ENCODE data around the gene MRGPRG.

The MRGPRG gene

DNA sequence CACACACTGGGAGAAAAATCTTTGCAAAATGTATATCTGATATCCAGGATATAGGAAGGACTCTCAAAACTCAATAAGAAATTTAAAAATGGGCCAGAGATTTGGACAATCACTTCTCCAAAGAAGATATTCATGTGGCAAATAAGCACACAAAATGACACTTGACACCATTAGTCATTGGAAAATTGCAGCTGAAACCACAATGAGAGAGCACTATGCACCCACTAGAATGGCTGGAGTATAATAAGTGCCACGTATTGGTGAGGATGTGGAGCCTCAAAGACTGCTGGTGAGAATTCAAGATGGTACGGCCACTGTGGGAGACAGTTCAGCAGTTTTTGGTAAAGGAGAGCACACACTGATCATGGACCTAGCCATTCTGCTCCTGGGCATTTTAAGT lies 40.7 kb downstream of the MRGPRG start:
- Histone ChIP-seq H3K36me3 (ENCODE audit: insufficient read depth, low read length) (no peaks in the 10 kb centered on the region), H3K4me3 (ENCODE audit: low read depth, low read length, poor library complexity, severe bottlenecking) (no peak overlapping the region), H3K9me2 (ENCODE audit: low read depth, low read length) (no peaks in the 10 kb centered on the region), H3K4me2 (ENCODE audit: low read length) (no peak overlapping the region), H4K20me1 (ENCODE audit: insufficient read depth, low read length) (no peaks in the 10 kb centered on the region), H3K9ac (ENCODE audit: low read length) (no peak overlapping the region), H2AFZ (ENCODE audit: low read length) (no peak overlapping the region), H3K79me2 (ENCODE audit: insufficient read depth, low read length) (no peaks in the 10 kb centered on the region), H3K4me1 (ENCODE audit: insufficient read depth, low read length, severe bottlenecking) (no peaks in the 10 kb centered on the region), H3K27ac (ENCODE audit: low read depth, low read length, poor library complexity, severe bottlenecking) (no peak overlapping the region), H3K27me3 (ENCODE audit: insufficient read depth, low read length) (no peaks in the 10 kb centered on the region; the same call in 1 of the 2 replicates), H3K9me3 (ENCODE audit: low read length) (peaks cover 8% of the 10 kb centered on the region; the same call in 1 of the 2 replicates), H3F3A (ENCODE audit: insufficient read depth, low read length) (no peaks in the 10 kb centered on the region)
- TF ChIP-seq, protein P1, sequence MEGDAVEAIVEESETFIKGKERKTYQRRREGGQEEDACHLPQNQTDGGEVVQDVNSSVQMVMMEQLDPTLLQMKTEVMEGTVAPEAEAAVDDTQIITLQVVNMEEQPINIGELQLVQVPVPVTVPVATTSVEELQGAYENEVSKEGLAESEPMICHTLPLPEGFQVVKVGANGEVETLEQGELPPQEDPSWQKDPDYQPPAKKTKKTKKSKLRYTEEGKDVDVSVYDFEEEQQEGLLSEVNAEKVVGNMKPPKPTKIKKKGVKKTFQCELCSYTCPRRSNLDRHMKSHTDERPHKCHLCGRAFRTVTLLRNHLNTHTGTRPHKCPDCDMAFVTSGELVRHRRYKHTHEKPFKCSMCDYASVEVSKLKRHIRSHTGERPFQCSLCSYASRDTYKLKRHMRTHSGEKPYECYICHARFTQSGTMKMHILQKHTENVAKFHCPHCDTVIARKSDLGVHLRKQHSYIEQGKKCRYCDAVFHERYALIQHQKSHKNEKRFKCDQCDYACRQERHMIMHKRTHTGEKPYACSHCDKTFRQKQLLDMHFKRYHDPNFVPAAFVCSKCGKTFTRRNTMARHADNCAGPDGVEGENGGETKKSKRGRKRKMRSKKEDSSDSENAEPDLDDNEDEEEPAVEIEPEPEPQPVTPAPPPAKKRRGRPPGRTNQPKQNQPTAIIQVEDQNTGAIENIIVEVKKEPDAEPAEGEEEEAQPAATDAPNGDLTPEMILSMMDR (IDR thresholded peaks at IDR 0.05; ENCODE audit: low read length): no peak
- TF ChIP-seq EZH2 (IDR thresholded peaks at IDR 0.05; ENCODE audit: borderline replicate concordance, low read length): no peak

DNA sequence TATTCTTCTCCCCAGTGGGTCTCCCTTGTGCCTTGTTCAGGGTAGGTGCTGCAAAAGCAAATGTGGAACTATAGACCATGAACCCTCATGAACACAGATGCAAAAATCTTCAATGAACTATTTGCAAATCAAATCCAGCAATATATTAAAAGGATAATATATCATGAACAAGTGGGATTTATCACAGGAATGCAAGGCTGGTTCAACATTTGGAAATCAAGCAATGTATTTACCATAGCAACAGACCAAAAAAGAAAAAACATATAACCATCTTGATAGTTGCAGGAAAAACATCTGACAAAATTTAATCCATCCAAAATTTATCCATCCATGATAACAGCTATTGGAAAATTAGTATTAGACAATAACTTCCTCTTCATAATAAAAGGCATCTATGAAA lies 42.1 kb downstream of the MRGPRG start:
- H3F3A ChIP-seq (ENCODE audit: insufficient read depth, low read length): no peaks in the 10 kb centered on the region
- no peaks in the 10 kb centered on the region for H3K36me3 ChIP-seq (ENCODE audit: insufficient read depth, low read length)
- H2AFZ ChIP-seq (ENCODE audit: low read length): no peak overlapping the region
- no peak overlapping the region for H3K4me3 ChIP-seq (ENCODE audit: low read depth, low read length, poor library complexity, severe bottlenecking)
- H3K4me1 ChIP-seq (ENCODE audit: insufficient read depth, low read length, severe bottlenecking): no peaks in the 10 kb centered on the region
- no peaks in the 10 kb centered on the region for H3K79me2 ChIP-seq (ENCODE audit: insufficient read depth, low read length)
- H3K27me3 ChIP-seq (ENCODE audit: insufficient read depth, low read length): no peaks in the 10 kb centered on the region; the same call in 1 of the 2 replicates
- no peak overlapping the region for H3K9ac ChIP-seq (ENCODE audit: low read length)
- H3K9me3 ChIP-seq (ENCODE audit: low read length): peaks cover 8% of the 10 kb centered on the region; the same call in 1 of the 2 replicates
- no peak overlapping the region for H3K27ac ChIP-seq (ENCODE audit: low read depth, low read length, poor library complexity, severe bottlenecking)
- no peak for TF ChIP-seq EZH2 (IDR thresholded peaks at IDR 0.05; ENCODE audit: borderline replicate concordance, low read length)
- TF ChIP-seq, protein P1 (IDR thresholded peaks at IDR 0.05; ENCODE audit: low read length): no peak
- H4K20me1 ChIP-seq (ENCODE audit: insufficient read depth, low read length): no peaks in the 10 kb centered on the region
- no peaks in the 10 kb centered on the region for H3K9me2 ChIP-seq (ENCODE audit: low read depth, low read length)
- no peak overlapping the region for H3K4me2 ChIP-seq (ENCODE audit: low read length)

DNA sequence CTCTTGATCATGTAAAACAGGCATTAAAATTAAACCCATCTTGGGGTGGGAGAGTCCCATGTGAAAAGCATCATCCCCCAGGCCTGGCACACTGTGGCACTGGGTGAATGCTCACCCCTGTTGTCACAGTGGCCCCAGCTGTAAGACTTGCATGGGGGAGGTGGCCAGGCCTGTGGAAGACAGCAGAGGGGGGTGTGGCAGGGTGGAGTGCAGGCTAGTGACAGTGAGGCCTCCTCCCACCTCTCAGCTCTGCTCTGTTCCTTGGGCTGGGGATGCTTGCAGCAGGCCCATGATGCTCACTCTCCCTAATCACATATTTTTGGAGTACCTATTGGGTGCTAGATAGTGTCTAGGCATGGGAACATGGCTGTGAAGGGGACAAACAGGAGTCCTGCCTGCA lies 43.4 kb downstream of the MRGPRG start:
- H3K4me1 ChIP-seq (ENCODE audit: insufficient read depth, low read length, severe bottlenecking): no peaks in the 10 kb centered on the region
- no peak overlapping the region for H3K9ac ChIP-seq (ENCODE audit: low read length)
- no peak overlapping the region for H3K4me3 ChIP-seq (ENCODE audit: low read depth, low read length, poor library complexity, severe bottlenecking)
- no peaks in the 10 kb centered on the region for H3K79me2 ChIP-seq (ENCODE audit: insufficient read depth, low read length)
- no peaks in the 10 kb centered on the region for H3K36me3 ChIP-seq (ENCODE audit: insufficient read depth, low read length)
- H3K9me2 ChIP-seq (ENCODE audit: low read depth, low read length): no peaks in the 10 kb centered on the region
- H2AFZ ChIP-seq (ENCODE audit: low read length): no peak overlapping the region
- TF ChIP-seq, protein P1 (IDR thresholded peaks at IDR 0.05; ENCODE audit: low read length): no peak
- no peak for TF ChIP-seq EZH2 (IDR thresholded peaks at IDR 0.05; ENCODE audit: borderline replicate concordance, low read length)
- no peaks in the 10 kb centered on the region for H3F3A ChIP-seq (ENCODE audit: insufficient read depth, low read length)
- H4K20me1 ChIP-seq (ENCODE audit: insufficient read depth, low read length): no peaks in the 10 kb centered on the region
- H3K27ac ChIP-seq (ENCODE audit: low read depth, low read length, poor library complexity, severe bottlenecking): no peak overlapping the region
- peaks cover 3% of the 10 kb centered on the region; the same call in 1 of the 2 replicates for H3K27me3 ChIP-seq (ENCODE audit: insufficient read depth, low read length)
- peaks cover 8% of the 10 kb centered on the region; the same call in 1 of the 2 replicates for H3K9me3 ChIP-seq (ENCODE audit: low read length)
- H3K4me2 ChIP-seq (ENCODE audit: low read length): no peak overlapping the region
